Skin of body (tissue), 2 donors: ENCODE results near the gene TRPM2. TPM values are rescaled to one million over a fixed set of nuclear protein-coding genes. Genes with fewer than 3 reads are reported as not detected.

Source experiments
- DNase-seq: peaks from one replicate; lab custom pipeline; 2025; lab: John Stamatoyannopoulos, UW
- total RNA-seq: library from RNA; depleted of rRNA; stranded (reverse); fragments of >200 nt; gene quantifications from one replicate; pipeline ENCODE4 v1.2.3, GENCODE V29; 2014

The TRPM2 gene
- total RNA-seq, 1 donor from 2014 or later: 1.8 TPM

DNA sequence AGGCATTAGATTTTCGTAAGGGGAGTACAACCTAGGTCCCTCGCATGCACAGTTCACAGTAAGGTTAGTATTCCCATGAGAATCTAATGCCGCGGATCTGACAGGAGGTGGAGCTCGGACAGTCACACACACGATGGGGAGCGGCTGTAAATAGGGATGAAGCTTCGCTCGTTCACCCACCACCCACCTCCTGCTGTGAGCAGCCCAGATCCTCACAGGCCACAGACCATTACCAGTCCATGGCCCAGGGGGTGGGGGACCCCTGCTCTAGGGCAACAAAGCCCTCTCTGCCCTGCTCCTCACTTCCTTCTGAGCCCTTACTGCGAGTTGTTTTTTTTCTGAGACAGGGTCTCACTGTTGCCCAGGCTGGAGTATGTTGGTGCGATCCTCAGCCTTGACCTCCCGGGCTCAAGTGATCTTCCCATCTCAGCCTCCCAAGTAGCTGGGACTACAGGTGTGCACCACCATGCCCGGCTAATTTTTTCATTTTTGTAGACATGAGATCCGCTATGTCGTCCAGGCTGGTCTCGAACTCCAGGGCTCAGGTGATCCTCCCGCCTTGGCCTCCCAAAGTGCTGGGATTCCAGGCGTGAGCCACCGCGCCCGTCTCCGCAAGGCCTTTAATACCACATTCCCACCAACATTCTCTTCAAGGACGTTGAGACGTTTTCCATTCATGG lies 21.3 kb downstream of the TRPM2 start:
- no peak for DNase-seq

- DNase-seq: no peak
Measured at GRCh38 chr21:44375281-44375651, 21.8 kb downstream of the TRPM2 start.

GRCh38 chr21:44375761-44376241 lies 22.4 kb downstream of the TRPM2 start:
- DNase-seq: no peak

- DNase-seq: no peak
Measured at GRCh38 chr21:44376606-44377005, 23.2 kb downstream of the TRPM2 start.

DNA sequence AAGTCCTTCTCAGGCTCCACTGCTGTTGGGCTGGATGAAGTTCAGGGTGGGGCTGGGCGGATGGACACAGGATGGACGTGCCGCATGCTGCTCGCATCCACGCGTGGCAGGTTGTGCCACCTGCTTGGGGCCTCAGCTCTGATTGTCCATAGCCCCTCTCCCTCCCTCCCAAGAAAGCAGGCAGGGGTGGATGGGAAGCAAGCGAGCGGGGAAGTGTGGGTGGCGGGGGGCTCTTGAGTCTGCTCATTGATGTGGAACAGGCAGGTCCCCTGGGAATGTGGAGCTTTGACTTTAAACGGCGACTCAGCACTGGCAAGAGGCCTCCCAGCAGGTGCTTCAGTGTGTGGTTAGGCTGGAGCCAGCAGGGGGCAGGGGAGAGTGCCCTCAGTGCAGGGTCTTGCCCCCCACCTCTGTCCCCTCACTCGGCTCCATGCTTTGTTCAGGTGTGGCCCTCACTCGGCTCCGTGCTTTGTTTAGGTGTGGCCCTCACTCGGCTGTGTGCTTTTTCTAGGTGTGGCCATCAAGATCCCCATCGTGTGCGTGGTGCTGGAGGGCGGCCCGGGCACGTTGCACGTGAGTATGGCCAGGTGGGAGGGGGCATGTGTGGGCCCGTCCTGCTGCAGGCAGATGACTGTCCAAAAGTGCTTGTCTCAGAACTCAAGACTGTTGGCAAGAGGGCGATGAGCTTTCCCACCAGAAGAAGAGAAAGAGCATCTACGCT lies 23.9 kb downstream of the TRPM2 start:
- no peak for DNase-seq

DNA sequence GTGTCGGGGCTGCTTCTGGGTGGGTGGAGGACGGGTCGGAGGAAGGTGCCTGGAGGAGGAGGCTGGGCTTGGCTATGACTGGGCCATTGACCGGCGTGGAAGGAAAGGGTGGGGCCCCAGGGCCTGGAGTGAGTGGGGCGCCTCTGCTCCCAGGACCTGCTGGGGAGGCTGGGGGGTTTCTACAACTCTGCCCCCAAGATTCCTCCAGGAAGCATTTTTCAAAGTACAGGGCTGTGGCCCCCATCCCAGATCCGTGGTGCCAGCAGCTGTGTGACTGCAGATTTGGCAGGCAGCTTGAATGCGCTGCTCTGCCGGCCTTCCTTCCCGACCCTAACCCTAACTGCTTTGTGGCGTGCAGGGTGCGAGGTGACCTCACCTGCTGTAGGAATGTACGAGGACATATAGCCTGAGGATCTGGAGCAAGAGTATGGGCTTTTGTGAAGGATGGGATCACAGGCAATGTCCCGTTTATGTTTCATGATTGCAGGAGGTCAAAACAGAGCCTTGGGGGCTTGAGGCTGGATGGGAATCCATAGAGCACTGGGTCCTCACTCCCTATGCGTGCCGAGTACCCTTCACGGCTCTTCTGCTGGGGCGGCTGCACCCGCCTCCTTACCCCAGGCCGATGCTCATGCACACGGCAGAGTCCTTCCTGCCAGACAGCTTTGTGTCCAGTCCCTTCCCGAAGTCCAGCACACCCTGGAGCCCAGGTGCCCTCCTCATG lies 24.7 kb downstream of the TRPM2 start:
- no peak for DNase-seq

DNA sequence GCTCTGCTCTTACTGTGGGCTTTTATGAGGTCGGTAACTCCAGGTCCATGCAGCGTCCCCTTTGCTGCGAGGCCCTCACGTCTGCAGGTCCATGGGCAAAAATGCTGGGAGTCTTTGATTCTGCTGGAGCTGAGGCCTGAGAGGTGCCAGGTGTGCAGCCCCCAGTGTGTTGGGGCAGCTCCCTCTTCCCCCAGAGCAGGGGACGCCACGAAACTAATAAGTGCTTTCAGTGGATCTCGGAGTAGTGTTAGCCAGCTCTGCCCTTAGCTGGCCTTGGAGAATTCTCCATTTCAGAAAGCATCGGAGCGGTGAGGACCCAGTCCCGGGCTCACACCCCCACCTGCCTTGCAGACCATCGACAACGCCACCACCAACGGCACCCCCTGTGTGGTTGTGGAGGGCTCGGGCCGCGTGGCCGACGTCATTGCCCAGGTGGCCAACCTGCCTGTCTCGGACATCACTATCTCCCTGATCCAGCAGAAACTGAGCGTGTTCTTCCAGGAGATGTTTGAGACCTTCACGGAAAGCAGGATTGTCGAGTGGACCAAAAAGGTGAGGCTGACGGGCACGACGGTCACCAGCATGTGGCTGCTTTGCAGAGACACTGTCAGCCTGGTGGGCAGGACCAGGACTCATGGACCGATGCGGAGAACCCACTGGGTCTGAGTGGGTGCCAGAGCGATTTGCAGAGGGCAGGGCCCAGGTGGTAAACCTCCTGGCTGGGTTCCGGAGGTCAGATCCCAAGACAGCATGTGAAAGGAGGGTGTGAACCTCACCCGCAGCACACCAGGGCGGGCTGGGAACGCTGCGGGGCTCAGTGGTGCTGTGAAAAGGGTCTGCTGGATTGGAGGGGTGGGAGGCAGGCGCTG lies 25.5 kb downstream of the TRPM2 start:
- DNase-seq: no peak

DNA sequence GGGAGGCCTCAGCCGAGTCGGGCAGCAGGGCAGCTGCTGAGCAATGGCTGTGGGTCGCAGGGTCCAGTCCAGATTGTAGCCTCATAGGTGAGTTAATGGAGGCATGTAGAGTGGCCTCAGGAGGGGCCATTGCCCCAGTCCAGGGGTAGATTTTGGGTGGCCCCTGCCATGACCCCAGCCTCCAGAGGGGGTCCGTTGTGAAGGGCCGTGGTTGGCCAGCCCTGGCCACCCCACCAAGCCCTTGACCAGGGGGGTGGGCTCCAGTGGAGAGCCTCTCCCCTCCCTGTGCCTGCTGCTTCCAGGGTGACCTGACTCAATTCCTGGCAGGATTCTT lies 26.1 kb downstream of the TRPM2 start:
- no peak for DNase-seq

- DNase-seq: no peak
Measured at GRCh38 chr21:44379991-44380865, 26.8 kb downstream of the TRPM2 start.

GRCh38 chr21:44380876-44381275 lies 27.5 kb downstream of the TRPM2 start:
- DNase-seq: no peak

DNA sequence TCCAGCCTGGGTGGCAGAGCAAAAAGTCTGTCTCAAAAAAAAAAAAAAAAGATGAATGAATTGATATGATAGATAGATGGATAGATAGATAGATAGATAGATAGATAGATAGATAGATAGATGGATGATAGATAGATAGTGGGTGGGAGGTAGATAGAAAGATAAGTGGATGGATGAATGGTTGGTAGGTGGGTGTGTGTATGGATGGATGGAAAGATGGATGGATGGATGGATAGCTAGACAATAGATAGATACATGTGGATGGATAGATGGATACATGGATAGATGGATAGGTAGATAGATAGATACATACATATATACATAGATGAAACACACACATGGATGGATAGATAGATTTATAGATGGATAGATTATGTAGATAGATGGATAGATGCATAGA lies 28.5 kb downstream of the TRPM2 start:
- no peak for DNase-seq

DNA sequence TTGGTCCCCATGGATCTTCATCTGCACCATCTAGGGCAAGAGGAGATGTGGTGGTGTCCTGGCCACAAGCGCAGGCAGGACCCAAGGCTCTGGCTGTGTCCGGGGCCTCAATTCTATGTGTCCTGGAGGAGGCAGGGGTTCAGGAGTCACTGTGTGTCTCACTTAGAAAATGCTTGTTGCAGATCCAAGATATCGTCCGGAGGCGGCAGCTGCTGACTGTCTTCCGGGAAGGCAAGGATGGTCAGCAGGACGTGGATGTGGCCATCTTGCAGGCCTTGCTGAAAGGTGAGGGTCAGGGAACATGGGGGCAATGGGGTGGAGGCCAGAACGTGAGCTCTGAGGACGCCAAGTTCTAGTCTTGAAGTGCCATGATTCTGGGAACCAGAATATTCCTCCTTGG lies 29.1 kb downstream of the TRPM2 start:
- no peak for DNase-seq

- DNase-seq: no peak
Measured at GRCh38 chr21:44383216-44383615, 29.8 kb downstream of the TRPM2 start.

GRCh38 chr21:44384968-44385367 lies 31.5 kb downstream of the TRPM2 start:
- no peak for DNase-seq

- no peak for DNase-seq
Measured at GRCh38 chr21:44389335-44389734, 35.9 kb downstream of the TRPM2 start.

- DNase-seq: no peak
Measured at GRCh38 chr21:44390886-44391285, 37.5 kb downstream of the TRPM2 start.

DNA sequence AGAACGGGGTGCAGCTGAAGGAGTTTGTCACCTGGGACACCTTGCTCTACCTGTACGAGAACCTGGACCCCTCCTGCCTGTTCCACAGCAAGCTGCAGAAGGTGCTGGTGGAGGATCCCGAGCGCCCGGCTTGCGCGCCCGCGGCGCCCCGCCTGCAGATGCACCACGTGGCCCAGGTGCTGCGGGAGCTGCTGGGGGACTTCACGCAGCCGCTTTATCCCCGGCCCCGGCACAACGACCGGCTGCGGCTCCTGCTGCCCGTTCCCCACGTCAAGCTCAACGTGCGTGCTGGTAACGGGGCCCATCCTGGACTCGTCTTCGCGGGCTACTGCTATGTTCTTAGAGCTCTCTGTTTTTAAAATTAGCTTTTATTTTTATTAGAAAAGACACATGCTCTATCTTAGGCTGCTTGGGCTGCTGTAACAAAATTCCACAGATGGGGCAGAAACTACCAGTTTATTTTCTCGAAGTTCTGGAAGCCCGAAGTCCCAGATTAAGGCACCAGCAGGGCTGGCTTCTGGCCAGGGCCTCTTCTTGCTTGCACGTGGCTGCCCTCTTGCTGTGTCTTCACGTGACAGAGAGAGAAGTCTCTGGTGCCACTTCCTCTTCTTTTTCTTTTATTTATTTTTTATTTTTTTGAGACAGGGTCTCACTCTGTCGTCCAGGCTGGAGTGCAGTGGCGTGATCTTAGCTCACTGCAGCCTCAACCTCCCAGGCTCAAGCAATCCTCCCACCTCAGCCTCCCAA lies 38.1 kb downstream of the TRPM2 start:
- DNase-seq: no peak

DNA sequence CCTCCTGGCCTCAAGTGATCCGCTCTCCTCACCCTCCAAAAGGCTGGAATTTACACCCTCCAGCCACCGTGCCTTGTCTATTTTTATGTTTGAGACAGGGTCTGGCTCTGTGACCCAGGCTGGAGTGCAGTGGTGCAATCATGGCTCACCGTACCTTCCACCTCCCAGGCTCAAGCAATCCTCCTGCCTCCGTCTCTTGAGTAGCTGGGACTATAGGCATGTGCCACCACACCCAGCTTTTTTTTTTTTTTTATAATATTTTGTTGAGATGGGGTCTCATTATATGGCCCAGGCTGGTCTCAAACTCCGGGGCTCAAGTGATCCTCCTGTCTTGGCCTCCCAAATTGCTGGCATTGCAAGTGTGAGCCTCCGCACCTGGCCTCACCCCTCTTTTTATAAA lies 38.8 kb downstream of the TRPM2 start:
- DNase-seq: no peak

DNA sequence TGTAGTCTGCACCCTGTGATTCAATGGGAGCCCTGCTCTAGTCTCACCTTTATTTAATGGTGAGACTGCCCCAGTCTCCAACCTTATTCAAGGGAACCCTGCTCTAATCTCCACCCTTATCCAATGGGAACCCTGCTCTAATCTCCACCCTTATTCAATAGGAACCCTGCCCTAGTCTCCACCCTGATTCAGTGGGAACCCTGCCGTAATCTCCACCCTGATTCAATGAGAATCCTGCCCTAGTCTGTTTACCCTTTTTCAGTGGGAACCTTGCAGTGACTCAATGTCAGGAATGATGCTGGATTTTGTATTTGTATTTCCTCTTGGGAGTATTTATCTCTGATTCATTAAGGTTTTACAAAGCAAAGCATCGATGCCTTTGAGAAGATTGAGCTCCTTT lies 39.5 kb downstream of the TRPM2 start:
- DNase-seq: no peak

DNA sequence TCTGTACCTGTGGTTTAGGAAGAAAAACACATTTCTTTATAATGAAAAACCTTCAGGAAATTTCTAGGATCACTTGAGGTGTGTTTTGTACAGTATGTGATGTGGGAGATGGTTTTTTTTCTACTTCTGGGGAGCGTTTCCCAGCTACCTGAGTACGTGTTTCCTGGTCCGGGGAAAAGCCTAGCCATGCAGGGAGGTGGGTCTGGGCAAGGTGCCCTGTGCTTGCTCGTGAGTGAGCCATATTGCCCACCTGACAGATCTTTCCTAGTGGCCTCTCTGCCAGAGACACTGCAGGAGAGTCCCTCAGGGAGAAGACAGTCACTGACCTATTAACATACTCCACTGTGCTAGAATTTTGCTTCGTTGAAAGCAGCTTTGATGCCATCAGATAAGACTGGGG lies 41.3 kb downstream of the TRPM2 start:
- DNase-seq: no peak
